ENCODE measurements around the gene RNFT2.

Gene RNFT2

GRCh38 chr12:116901612-116902011, 163.5 kb downstream of the RNFT2 start:
- no peaks in the 10 kb centered on the region for H3K36me3 ChIP-seq (ENCODE audit: control insufficient read depth, insufficient read depth, low read length)
- no CpG with 5 or more reads among the region's 2 CpGs for WGBS (ENCODE audit: insufficient coverage, insufficient read length)
- H3K27ac ChIP-seq (ENCODE audit: low read length), result no peak overlapping the region
- H3K4me3 ChIP-seq (ENCODE audit: low read length), result no peak overlapping the region
- DNase-seq (ENCODE audit: low read depth, low spot score), result no peak
- H3K27me3 ChIP-seq (ENCODE audit: control insufficient read depth, insufficient read depth, low read length), result no peaks in the 10 kb centered on the region
- H3K4me1 ChIP-seq (ENCODE audit: control insufficient read depth, insufficient read depth, low read length), result peaks cover under 1% of the 10 kb centered on the region; the same call in 1 of the 2 replicates
- no peaks in the 10 kb centered on the region for H3K9me3 ChIP-seq (ENCODE audit: control insufficient read depth, insufficient read depth, low read length)

Measured in iPS DF 6.9 (cell line).